ENCODE data around the gene MKRN2OS.

- TF ChIP-seq MAX (IDR thresholded peaks at IDR 0.05) = no peak
- TF ChIP-seq CTCF (IDR thresholded peaks at IDR 0.05; ENCODE audit: low read depth, low read length, missing input control) = no peak
- no peak for TF ChIP-seq RAD21 (IDR thresholded peaks at IDR 0.05)
- TF ChIP-seq REST (IDR thresholded peaks at IDR 0.05) = no peak
- no peak for TF ChIP-seq JUND (IDR thresholded peaks at IDR 0.05)
- TF ChIP-seq TAF1 (conservative IDR thresholded peaks at IDR 0.05) = no peak
- no peak for TF ChIP-seq ZBTB33 (IDR thresholded peaks at IDR 0.05)
- no peak for TF ChIP-seq EGR1 (IDR thresholded peaks at IDR 0.05; ENCODE audit: low read depth in 2 of 2)
- no peak for TF ChIP-seq NR2F2 (IDR thresholded peaks at IDR 0.05)
- no peak for TF ChIP-seq FOXA1 (IDR thresholded peaks at IDR 0.05)
- TF ChIP-seq YY1 (IDR thresholded peaks at IDR 0.05) = no peak
- no peak for TF ChIP-seq RXRA (IDR thresholded peaks at IDR 0.05)
- no peak for TF ChIP-seq SP1 (IDR thresholded peaks at IDR 0.05)
Observed at GRCh38 chr3:12574661-12575060, 29.4 kb upstream of the MKRN2OS start.

All from liver (tissue), 3 donors.